RCC 7860 (cell line): ENCODE measurements around the gene ATP1A4.

Experiments
- DNase-seq: peaks from one replicate; pipeline ENCODE4 v3.0.0-alpha.2; 2015; ENCODE audit warnings: low spot score
- FAIRE-seq: peaks from 2 replicates; lab custom pipeline; 2012; peaks lifted over from hg19 to GRCh38; lab: Jason Lieb, UNC

The ATP1A4 gene

DNA sequence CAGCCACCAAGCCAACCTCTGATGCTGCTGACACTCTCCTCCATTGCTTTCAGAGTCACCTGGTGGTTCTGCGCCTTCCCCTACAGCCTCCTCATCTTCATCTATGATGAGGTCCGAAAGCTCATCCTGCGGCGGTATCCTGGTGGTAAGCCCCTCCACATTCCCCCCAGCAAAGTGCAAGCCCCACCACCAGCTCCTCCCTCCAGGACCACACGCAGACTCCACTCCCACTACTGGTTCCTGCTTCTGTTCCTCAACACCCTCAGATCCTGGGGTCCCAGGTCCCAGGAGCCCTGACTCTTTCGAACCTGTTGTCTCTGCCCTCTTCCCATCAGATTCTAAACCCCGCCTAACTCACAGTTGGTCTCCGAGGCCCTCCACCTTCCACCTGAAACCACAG is 11.6 kb upstream of the ATP1A4 start:
- DNase-seq: no peak
- no peak for FAIRE-seq

DNA sequence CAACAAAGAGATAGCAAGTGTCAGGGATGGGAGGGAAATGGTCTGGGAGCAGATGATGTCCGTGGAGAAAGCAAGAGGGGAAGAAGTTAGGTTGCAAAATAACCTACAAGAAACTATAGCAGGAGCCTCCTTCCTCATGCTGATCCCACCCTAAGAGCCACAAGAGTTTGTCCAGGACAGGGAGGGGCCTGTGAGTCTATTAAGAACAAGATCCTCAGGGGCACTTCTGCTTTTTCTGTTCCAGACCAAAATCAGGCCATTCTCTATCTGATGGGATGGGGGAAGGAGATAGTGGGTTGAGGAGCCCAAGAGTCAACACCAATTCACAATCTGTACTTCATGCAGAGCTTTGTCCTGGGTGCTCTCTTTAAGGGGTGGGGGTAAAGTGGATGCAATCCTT is 7.7 kb upstream of the ATP1A4 start:
- FAIRE-seq: no peak

DNA sequence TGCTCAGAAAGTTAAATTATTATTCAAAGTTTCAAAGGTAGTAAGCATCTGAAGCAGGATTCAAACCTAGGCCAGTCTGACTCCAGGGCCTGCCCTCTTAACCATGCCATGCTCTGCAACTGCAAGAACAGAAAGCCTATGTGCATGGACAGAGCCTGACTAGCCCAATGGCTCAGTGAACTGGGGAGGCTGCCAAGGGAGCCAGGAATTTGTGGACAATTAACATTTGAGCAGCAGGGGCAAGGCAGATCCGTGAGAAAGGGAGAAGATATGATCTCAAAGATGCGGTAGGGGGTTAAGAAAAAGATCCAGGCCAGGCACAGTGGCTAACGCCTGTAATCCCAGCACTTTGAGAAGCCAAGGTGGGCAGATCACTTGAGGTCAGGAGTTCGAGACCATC is 6.5 kb upstream of the ATP1A4 start:
- FAIRE-seq: no peak
- no peak for DNase-seq

More for the DNA sequence above, 7.7 kb upstream of the ATP1A4 start:
- DNase-seq: no peak

DNA sequence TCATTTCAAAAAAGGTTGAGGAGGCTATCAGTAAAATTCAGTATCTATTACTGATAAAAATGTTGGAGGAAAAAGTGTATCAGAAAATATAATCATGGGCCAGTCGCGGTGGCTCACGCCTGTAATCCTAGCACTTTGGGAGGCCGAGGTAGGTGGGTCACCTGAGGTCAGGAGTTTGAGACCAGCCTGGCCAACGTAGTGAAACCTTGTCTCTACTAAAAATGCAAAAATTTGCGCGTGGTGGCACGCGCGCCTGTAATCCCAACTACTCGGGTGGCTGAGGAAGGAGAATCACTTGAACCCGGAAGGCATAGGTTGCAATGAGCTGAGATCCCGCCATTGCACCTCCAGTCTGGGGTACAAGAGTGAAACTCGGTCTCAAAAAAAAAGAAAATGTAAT is 5.3 kb upstream of the ATP1A4 start:
- FAIRE-seq (no peak), DNase-seq (no peak)

DNA sequence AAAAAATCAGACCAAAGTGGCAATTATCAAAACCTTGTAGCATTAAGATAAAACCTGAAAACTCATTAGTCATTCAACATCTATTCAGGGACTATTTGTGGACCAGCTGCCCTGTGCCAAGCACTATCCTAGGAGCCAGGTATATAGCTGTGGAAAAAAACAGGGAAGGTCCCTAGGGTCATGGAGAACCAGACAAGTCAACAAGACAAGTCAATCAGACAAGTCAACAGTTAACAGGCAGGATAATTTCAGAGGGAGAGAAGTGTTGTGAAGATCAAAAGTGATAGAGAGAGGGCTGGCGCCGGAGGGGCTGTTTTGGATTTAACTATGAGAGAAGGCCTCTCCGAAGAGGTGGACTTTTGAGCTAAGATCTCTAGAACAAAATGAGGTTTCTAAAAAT is 3.3 kb upstream of the ATP1A4 start:
- DNase-seq: no peak
- FAIRE-seq: no peak

DNA sequence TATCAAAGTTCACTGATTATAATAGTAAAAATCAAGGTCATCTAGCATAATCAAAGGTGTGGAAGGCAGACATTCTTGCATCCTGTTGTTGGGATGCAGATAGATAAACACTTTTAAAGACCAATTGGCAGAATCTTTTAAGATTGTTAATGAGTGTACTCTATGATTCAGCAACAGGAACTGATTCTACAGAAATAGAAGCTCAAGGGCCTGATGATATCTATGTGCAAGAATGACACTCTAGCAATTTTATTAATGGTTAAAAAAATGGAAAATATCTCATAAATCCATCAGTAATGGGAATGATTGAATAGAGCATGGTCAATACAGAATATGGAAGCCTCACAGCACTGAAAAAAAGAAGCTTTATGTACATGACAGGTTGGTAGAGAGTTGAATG is 2.2 kb upstream of the ATP1A4 start:
- FAIRE-seq: no peak
- DNase-seq: no peak

DNA sequence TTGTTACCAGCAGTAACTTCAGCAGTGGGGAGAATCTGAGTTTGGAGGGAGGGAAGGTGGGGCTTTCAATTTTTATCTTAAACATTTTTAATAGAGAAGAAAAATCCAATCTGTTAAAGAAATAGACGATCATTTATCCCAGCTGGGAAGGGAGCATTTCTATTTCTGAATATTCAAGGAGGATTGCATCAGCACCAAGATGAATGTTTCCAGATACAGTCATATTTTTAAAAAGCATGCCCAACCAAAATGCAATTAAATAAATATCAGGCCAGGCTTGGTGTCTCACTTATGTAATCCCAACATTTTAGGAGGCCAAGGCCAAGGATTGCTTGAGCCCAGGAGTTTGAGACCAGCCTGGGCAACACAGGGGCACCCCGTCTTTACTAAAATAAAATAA is 1.7 kb upstream of the ATP1A4 start:
- no peak for DNase-seq
- no peak for FAIRE-seq

DNA sequence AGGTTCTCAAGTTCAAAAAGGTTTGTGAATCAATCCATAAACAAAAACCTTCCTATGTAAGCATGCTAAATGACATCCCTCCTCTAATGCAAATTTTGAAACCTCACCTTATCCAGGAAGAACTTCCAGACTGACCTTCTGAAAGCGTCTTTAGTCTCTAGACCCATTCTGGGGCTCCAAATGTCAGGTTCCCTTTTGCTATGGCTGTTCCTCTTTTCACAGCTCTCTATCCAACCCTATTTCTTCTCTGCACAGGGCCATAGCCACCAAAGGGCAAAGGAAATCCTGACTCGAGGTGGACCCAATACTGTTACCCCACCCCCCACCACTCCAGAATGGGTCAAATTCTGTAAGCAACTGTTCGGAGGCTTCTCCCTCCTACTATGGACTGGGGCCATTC is 3.4 kb downstream of the ATP1A4 start:
- DNase-seq (no peak), FAIRE-seq (no peak)

DNA sequence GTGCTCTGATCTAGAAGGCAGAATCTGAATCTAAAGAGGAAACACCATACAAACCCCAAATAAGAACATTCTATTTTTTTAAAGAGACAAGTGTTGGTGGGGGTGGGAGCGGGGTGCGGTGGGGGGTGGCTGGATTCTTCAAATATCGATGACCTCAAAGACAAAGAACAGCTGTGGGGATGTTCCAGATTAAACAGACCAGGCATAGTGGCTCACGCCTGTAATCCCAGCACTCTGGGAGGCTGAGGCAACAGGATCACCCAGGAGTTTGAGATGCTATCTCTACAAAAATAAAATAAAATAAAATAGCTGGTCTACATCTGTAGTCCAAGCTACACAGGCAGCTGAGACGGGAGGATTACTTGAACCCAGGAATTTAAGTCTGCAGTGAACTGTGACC is 5.0 kb downstream of the ATP1A4 start:
- no peak for FAIRE-seq

DNA sequence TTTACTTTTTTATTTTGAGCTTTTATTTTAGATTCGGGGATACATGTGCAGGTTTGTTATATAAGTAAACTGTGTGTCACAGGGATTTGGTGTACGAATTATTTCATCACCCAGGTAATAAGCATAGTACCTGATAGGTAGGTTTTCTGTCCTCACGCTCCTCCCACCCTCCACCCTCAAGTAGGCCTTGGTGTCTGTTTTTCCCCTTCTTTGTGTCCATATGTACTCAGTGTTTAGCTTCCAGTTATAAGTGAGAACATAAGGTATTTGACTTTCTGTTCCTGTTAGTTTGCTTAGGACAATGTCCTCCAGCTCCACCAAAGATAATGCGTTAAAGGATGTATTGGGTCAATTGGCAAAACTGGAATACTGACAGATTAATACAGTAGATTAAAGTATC is 5.8 kb downstream of the ATP1A4 start:
- FAIRE-seq (no peak), DNase-seq (no peak)

More for the DNA sequence above, 5.0 kb downstream of the ATP1A4 start:
- DNase-seq: no peak

DNA sequence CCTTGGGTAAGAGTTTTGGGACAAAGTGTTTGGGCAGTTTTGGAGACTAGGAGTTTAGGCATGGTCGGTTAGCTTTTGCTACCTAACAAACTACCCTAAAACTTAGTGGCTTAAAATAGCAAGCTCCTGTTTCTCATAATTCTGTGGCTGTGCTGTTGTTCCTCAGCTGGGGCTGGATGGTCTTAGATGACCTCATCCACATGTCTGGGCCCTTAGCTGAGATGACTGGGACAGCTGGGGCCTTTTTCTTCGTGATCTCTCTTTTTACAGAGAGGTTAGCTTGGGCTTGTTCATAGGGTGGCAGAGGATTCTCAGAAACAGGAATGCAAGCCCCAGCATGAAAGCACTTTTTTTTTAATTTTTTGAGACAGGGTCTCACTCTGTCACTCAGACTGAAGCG is 6.6 kb downstream of the ATP1A4 start:
- DNase-seq (no peak), FAIRE-seq (no peak)

DNA sequence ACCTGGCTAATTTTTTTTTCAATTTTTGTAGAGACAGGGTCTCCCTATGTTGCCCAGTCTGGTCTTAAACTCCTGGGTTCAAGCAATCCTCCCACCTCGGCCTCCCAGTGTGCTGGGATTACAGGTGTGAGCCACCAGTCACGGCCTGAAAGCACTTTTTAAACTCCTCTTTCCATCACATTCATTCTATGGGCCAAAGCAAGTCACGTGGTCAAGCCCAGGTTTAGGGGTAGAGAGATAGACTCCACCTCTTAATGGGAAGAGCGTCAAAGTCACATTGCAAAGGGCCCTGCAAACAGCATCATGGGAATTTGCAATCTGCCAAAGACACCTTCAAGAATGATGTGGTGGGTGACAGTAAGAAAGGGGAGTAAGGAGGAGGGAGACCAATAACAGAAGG is 7.1 kb downstream of the ATP1A4 start:
- no peak for DNase-seq
- no peak for FAIRE-seq

DNA sequence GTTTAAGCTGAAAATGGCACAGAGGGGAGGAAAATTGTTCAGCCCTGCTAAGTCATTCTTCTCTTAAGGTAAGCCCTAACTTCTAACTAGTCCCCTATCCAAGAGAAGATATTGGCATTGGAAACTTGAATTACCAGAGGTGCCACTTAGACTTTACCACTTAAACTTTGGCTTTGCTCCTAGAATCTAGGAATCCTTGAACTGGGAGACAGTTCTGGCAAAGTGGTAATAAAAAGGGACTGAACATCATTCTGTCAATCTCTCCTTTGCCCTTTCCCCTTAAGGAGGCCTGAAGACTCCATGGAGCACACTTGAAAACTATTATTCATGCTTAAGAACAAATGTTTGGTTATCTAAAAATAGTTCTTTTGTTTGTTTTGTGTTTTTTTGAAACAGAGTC is 8.4 kb downstream of the ATP1A4 start:
- DNase-seq (no peak), FAIRE-seq (no peak)

DNA sequence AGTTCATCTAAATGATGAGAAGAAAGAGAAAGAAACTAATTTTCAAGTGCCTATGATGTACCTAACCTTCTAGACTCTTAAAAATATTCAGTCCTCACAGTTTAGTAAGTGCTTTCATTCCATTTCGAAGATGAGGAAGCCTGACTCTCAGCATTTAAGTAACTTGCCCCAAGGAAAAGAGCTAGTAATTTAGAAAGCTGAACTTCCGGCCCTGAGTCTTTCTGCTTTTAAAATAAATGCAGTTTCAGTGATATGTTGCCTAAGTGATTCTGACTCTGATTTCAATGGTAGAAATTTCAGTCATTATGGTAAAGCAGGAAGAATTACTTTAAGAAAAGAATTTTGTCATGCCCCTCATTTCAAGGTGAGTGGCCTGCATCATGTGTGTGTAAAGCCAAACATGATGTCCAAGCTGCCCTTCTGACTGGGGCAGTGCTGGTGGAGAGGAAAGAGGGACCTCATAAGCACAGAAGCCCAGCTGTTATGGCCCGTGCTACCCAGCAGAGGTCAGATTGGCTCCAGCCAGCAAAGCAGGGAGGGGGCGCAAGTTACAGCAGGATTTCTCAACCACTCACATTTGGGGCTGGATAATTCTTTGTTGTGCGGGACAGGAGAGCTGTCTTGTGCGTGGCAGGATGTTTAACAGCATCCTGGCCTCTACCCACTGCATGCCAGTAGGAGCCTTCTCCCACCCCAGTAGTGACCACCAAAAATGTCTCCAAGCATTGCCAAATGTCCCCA is 10.7 kb downstream of the ATP1A4 start:
- FAIRE-seq: no peak
- no peak for DNase-seq

DNA sequence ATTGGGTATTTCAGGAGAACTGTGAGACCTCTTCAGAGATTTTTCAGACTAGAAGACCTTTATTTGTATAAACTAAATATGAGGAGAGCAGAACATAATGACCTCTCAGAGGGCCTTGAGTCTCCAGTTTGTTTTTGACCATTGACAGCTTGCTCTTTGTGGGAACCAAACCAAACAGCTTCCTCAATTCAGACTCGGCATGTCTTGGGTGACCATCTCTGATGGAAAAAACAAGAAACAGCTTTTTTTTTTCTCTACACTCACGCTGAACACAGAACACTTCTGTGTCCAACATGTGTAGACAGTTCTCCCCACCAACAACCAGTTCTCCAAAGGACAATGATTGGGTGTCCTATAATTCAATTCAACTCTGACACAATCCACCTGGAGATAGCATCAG is 11.5 kb downstream of the ATP1A4 start:
- FAIRE-seq (no peak), DNase-seq (no peak)

DNA sequence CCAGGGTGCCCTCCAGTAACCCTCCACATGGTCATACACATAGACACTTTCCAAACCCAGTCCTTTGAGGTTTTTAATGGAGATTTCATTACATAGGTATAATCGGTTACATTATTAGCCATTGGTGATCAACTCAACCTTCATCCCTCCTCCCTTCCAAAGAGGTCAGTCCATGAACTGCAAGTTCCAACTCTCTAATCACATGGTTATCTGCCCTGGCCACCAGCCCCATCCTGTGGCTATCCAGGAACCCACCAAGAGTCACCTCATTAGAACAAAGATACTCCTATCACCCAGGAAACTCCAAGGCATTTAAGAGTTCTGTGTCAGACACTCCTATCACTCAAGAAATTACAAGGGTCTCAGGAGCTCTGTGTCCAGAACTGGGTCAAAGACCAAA is 12.2 kb downstream of the ATP1A4 start:
- DNase-seq: no peak
- no peak for FAIRE-seq

DNA sequence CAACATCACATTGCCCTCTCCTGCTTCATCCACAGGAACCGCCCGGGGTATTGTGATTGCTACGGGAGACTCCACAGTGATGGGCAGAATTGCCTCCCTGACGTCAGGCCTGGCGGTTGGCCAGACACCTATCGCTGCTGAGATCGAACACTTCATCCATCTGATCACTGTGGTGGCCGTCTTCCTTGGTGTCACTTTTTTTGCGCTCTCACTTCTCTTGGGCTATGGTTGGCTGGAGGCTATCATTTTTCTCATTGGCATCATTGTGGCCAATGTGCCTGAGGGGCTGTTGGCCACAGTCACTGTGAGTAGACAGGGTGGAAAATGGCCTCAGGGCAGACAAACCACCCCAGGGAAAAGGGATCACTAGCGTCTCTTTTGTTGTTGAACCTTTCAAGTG is 12.7 kb downstream of the ATP1A4 start:
- no peak for FAIRE-seq
- DNase-seq: no peak

DNA sequence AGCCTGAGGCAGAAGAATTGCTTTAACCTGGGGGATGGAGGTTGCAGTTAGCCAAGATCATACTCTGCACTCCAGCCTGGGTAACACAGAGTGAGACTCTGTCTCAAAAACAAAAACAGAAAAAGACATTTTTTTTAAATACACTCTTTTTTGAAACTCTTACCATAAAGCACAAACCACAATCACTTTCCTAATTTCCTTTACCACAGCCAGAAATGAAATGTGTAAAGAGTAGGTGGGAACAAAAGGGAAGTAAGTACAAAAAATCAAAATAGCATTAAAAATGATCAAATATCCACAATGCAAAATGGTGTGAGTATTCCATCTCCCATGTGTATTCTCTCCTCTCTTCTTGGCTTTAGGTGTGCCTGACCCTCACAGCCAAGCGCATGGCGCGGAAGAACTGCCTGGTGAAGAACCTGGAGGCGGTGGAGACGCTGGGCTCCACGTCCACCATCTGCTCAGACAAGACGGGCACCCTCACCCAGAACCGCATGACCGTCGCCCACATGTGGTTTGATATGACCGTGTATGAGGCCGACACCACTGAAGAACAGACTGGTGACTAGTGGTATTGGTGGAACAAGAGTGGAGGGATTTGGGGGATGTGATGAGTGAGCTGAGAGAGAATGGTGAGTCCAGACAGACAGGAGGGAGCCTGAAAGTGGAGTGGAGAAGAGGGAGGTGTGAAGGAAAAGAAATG is 14.9 kb downstream of the ATP1A4 start:
- no peak for DNase-seq
- FAIRE-seq: no peak

DNA sequence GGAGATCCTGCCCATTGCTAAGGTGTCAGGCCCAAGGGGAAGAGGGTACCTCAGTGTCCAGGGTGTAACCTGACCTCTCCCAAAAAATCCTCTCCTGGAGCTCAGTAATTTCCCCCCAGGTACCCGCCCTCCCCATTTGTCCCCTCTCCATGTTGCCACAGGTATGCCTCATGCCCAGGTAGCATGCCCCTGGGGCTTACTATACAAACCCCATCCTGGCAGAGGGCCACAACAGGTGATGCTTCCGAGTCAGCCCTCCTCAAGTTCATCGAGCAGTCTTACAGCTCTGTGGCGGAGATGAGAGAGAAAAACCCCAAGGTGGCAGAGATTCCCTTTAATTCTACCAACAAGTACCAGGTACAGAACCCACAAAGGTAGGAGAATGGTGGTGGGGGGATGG is 15.7 kb downstream of the ATP1A4 start:
- DNase-seq: no peak
- no peak for FAIRE-seq

DNA sequence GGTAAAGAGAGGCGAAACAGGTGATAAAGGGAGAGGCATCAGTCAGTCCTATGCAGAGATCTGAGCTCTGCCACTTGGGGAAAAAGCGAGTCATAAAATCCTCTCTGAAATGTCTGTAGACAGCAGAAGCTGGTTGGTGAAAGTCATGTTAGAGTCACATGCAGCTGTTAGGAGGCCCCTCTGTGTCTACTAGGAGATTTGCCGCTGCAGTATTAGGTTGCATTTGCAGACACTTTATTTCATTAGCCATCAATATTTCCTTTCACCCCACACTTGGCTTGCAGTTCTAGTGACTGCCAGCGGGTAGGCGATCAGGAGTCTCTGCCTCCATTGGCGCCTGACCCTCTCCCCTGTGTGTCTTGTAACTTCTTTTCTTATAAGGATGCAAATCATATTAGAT is 16.2 kb downstream of the ATP1A4 start:
- no peak for FAIRE-seq
- no peak for DNase-seq

DNA sequence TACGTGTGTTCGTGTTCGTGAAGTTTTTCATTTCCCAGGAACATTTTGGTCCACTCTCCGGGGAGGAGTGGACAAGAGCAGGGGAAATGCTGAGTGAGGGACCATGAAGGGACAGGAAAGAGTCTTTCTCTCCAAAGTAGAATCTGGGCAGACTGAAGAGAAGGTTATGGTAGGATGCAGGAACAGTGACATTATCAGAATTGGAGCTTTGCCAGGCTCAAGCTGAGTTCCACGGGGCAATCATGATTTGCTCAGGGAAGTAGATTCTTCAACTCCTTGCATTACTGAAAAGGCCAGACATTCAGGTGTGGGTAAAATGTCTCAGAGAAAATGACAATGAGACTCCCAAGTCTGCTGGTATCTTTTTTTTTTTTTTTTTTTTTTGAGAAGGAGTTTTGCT is 16.6 kb downstream of the ATP1A4 start:
- FAIRE-seq (no peak), DNase-seq (no peak)

DNA sequence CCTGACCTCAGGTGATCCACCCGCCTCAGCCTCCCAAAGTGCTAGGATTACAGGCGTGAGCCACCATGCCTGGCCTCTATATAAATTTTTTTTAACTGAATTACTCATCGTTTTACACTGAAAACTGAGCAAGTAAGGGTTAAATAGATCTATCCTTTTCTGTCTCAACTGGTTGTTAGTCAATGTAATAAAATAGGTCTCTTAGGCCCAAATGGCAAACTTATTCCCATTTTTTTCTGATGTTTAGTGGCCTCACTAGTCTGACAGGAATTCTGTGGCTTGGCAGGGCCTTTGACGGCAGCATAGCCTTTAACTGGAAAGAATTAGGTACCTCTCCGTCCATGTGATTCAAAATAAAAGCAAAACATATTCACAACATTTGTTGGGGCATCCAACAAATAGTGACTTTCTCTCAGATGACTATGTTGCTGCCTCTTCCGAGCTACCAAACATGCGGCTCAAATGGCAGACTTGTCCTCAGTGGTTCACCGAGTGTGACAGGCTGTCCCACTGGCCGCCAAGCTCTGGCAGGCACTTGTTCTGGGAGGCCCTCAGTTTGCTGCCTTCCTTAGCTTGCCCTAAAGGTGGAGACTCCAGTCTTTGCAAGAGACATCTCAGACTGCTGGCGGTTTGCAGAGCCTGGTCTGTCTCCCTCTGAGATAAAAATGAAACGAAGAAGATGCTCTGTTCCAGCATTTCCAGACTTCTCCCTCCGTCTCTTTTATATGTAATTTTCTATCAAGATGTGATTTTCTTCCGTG is 17.4 kb downstream of the ATP1A4 start:
- FAIRE-seq: no peak
- no peak for DNase-seq
